Naive thymus-derived CD4-positive, alpha-beta T cell (primary cell): Measurements from ENCODE around the gene HAPLN3. TPM values are rescaled to one million over a fixed set of nuclear protein-coding genes. Genes with fewer than 3 reads are reported as not detected.

Experiments
- ATAC-seq: fragments of 150-1000 bp; cut with Tn5 transposase; 2 replicates; pipeline ENCODE4 v1.10.0; 2021; ENCODE audit warnings: mild to moderate bottlenecking, moderate library complexity
- CTCF ChIA-PET: fragments of 350-600 bp; sonication (Branson Sonifier 250); formaldehyde crosslinking; loops from one replicate; lab custom pipeline; 2021; ENCODE audit warnings: antibody characterized with exemption; lab: Charles Lee
- POLR2A ChIA-PET: fragments of 350-600 bp; sonication (Branson Sonifier 250); formaldehyde crosslinking; loops from one replicate; lab custom pipeline; 2021; ENCODE audit warnings: antibody characterized with exemption, inconsistent platforms; lab: Charles Lee
- DNase-seq, 9 donors: peaks; one replicate each; pipeline versions ENCODE4 v3.0.0 to v3.0.0-alpha.2; 2020 to 2022; ENCODE audit warnings: mixed read lengths in 1 of 9
- H3K27ac ChIP-seq: one replicate; pipeline ENCODE4 v1.7.0; 2013; ENCODE audit warnings: mild to moderate bottlenecking, low read depth, low read length, moderate library complexity
- H3K27me3 ChIP-seq, 2 donors: one replicate each; pipeline ENCODE4 v1.7.0; 2013; ENCODE audit warnings: low read length in 2 of 2, mild to moderate bottlenecking in 2 of 2, moderate library complexity in 2 of 2; ENCODE audit not compliant: control insufficient read depth in 2 of 2, insufficient read depth in 2 of 2
- H3K36me3 ChIP-seq, 3 experiments: 1 replicate in 2 of 3; 2 replicates in 1 of 3; pipeline ENCODE4 v1.7.0; 2013; ENCODE audit warnings: low read length in 3 of 3, mild to moderate bottlenecking in 3 of 3, moderate library complexity in 1 of 3; ENCODE audit not compliant: insufficient read depth in 3 of 3, control insufficient read depth in 2 of 3
- H3K4me1 ChIP-seq, 2 donors: one replicate each; pipeline ENCODE4 v1.7.0; 2013; ENCODE audit warnings: low read length in 2 of 2, mild to moderate bottlenecking in 2 of 2, moderate library complexity in 1 of 2; ENCODE audit not compliant: control insufficient read depth in 2 of 2, insufficient read depth in 2 of 2
- H3K4me3 ChIP-seq: 2 replicates; pipeline ENCODE4 v1.7.0; 2013; ENCODE audit warnings: mild to moderate bottlenecking, low read length
- H3K9me3 ChIP-seq, 3 experiments: 1 replicate in 2 of 3; 2 replicates in 1 of 3; pipeline ENCODE4 v1.7.0; 2013; ENCODE audit warnings: low read length in 3 of 3; ENCODE audit not compliant: control insufficient read depth in 2 of 3
- H3K27ac Mint-ChIP-seq, 9 donors: one replicate each; pipeline ENCODE4 v1.8.0; 2020 to 2022; ENCODE audit warnings: mixed read lengths in 9 of 9, mild to moderate bottlenecking in 8 of 9, moderate library complexity in 5 of 9, inconsistent platforms in 2 of 9
- H3K27me3 Mint-ChIP-seq, 5 donors: one replicate each; pipeline ENCODE4 v1.8.0; 2021 to 2022; ENCODE audit warnings: mixed read lengths in 5 of 5, mild to moderate bottlenecking in 1 of 5
- H3K36me3 Mint-ChIP-seq, 5 donors: one replicate each; pipeline ENCODE4 v1.8.0; 2020 to 2022; ENCODE audit warnings: mixed read lengths in 5 of 5, mild to moderate bottlenecking in 3 of 5, inconsistent platforms in 1 of 5
- H3K4me1 Mint-ChIP-seq, 7 donors: one replicate each; pipeline ENCODE4 v1.8.0; 2020 to 2022; ENCODE audit warnings: mixed read lengths in 7 of 7, mild to moderate bottlenecking in 3 of 7, inconsistent platforms in 1 of 7
- H3K4me3 Mint-ChIP-seq, 10 donors: one replicate each; pipeline ENCODE4 v1.8.0; 2020 to 2022; ENCODE audit warnings: mild to moderate bottlenecking in 10 of 10, mixed read lengths in 10 of 10, moderate library complexity in 6 of 10, inconsistent platforms in 2 of 10
- H3K9me3 Mint-ChIP-seq, 11 donors: one replicate each; pipeline ENCODE4 v1.8.0; 2020 to 2022; ENCODE audit warnings: mixed read lengths in 11 of 11, mild to moderate bottlenecking in 4 of 11, inconsistent platforms in 1 of 11, moderate library complexity in 1 of 11
- intact Hi-C, 2 donors: fragments of 100-400 bp; cut with micrococcal nuclease; formaldehyde crosslinking; loops; one replicate each; pipeline ENCODE4 v1.15.1; 2023
- polyA plus RNA-seq, 2 donors: library from polyadenylated mRNA; unstranded; fragments of 300-500 nt; fragmentation: Illumina TruSeq; gene quantifications; one replicate each; pipeline ENCODE4 v1.2.3, GENCODE V29; 2021
- total RNA-seq, 6 experiments: library from RNA in 5 of 6; stranded (reverse) in 5 of 6; gene quantifications; 1 replicate in 5 of 6; 2 replicates in 1 of 6; pipeline ENCODE4 v1.2.3 and lab custom pipeline; 2021 to 2026

HAPLN3 gene
- total and polyA plus RNA-seq, 7 experiments from 2014 or later, result 37.1 to 158 (median 78.0) TPM

DNA sequence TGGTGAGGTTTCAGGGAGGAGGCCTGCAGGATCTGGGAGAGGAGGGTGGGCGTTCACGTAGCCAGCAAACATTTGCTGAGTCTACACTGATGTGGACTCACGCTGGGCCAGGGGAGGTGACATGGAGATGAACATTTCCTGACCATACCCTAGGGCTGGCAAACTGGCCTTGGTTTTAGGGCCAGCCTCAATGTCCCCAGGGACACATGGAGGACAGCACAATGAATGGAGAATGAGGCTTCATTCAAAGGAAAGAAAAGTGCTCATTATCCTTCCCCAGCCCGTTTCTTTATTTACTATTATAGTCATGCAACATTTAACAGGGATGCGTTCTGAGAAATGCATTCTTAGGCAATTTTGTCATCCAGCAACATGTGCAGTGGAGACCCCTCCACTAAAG, 65.3 kb downstream of the HAPLN3 start:
- Histone ChIP-seq H3K36me3 (no peaks in the 10 kb centered on the region), H3K9me3 (no peaks in the 10 kb centered on the region), H3K27ac (no peak overlapping the region), H3K4me1 (no peaks in the 10 kb centered on the region), H3K27me3 (no peaks in the 10 kb centered on the region), H3K4me3 (no peak overlapping the region)
- H3K36me3 Mint-ChIP-seq, result no peaks in the 10 kb centered on the region
- no peak overlapping the region for H3K27ac Mint-ChIP-seq
- peaks cover 0 to 6% (median 5%) of the 10 kb centered on the region in 5 donors for H3K27me3 Mint-ChIP-seq
- intact Hi-C loops, result no loop called here
- H3K9me3 Mint-ChIP-seq, result no peaks in the 10 kb centered on the region
- ChIA-PET CTCF (no interaction called here), POLR2A (no interaction called here)
- H3K4me3 Mint-ChIP-seq, result no peak overlapping the region
- peaks cover 0 to 5% (median 0%) of the 10 kb centered on the region in 7 donors for H3K4me1 Mint-ChIP-seq
- no peak for DNase-seq
- ATAC-seq, result no peak

DNA sequence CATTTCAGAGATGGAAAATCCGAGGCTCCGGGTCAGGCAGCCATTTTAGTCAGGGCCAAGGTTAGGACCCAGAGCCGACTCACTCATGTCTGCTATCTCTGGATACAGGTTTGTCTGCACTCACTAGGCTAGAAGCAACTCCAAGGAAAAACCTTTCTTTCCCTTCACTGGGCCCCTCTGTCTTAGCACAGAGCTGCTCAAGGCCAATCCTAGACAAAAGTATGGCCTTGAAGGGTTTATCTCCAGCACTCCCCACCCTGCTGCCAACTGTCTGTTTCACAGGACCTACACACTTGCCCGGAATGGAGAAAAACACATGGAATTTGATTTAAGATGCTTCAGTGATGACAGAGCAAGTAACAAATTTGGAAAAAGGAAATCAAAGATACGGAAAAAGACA, 66.6 kb downstream of the HAPLN3 start:
- ATAC-seq, result no peak
- POLR2A ChIA-PET, result no interaction called here
- H3K4me1 Mint-ChIP-seq, result no peaks in the 10 kb centered on the region
- intact Hi-C loops, result no loop called here
- no peaks in the 10 kb centered on the region for H3K36me3 Mint-ChIP-seq
- peaks cover 0 to 9% (median 5%) of the 10 kb centered on the region in 5 donors for H3K27me3 Mint-ChIP-seq
- DNase-seq, result no peak
- no peaks in the 10 kb centered on the region for H3K27me3 ChIP-seq
- no peak overlapping the region for H3K27ac Mint-ChIP-seq
- CTCF ChIA-PET, result no interaction called here
- no peaks in the 10 kb centered on the region for H3K36me3 ChIP-seq
- H3K4me3 ChIP-seq, result no peak overlapping the region
- H3K4me1 ChIP-seq, result no peaks in the 10 kb centered on the region
- H3K4me3 Mint-ChIP-seq, result no peak overlapping the region
- no peak overlapping the region for H3K27ac ChIP-seq
- no peaks in the 10 kb centered on the region for H3K9me3 ChIP-seq
- H3K9me3 Mint-ChIP-seq, result no peaks in the 10 kb centered on the region

Other genes starting within 250 kb of the HAPLN3 start
- gene ACAN, start 92.1 kb downstream of the HAPLN3 start, total RNA-seq, result not detected
- gene ACAN, start 92.1 kb downstream of the HAPLN3 start, polyA plus RNA-seq, result under 1 TPM in 1 of 2 donors, not detected in 1; 0.04 TPM
- 100 to 1,000 TPM in 2 of 5 experiments, 10 to 100 TPM in 3; 26.3 to 106 (median 90.3) TPM for gene MFGE8, start 17.8 kb upstream of the HAPLN3 start, total RNA-seq
- gene MFGE8, start 17.8 kb upstream of the HAPLN3 start, polyA plus RNA-seq, result 10 to 100 TPM in 1 of 2 donors, 1 to 10 TPM in 1; 6.3 to 12.4 TPM
- 10 to 100 TPM; 43.6 to 85.0 (median 67.7) TPM for gene ABHD2, start 192.9 kb upstream of the HAPLN3 start, total RNA-seq
- 10 to 100 TPM; 19.4 to 21.9 TPM for gene ABHD2, start 192.9 kb upstream of the HAPLN3 start, polyA plus RNA-seq